Activated CD4-positive, alpha-beta T cell treated with anti-CD3 and anti-CD28 coated beads, Interleukin-2, Interleukin-6, amounts not matched to agents 100 ng/mL and 50 ng/mL, durations not matched to agents 16 hours and 8 hours (primary cell): ENCODE data around the gene FAM210B.
A peak's percentile ranks its signal among the peaks of the same experiment; 100 is the strongest.
"Not testable (repeated sequence)": the region's sequence is repeated elsewhere in the genome, so short reads cannot be mapped to it uniquely, and the experiment has no call there.

ENCODE experiments used
- DNase-seq: peaks from one replicate; pipeline ENCODE4 v3.0.0-alpha.2; 2020

The FAM210B gene

DNA sequence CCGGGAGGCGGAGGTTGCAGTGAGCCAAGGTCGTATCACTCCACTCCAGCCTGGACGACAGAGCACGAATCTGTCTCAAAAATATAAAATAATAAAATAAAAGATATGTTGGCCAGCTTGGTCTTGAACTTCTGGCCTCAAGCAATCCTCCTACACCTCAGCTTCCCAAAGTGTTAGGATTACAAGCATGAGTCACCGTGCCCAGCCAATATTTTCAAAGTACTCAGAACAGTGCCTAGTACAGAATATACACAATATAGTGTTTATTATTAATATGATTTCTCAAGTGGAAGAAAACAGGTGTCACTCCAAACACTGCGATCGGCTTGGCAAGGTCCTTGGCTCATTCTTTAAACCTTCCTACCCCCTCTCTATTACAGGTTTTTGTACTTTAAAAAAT, 3.1 kb downstream of the FAM210B start:
- DNase-seq = no peak

DNA sequence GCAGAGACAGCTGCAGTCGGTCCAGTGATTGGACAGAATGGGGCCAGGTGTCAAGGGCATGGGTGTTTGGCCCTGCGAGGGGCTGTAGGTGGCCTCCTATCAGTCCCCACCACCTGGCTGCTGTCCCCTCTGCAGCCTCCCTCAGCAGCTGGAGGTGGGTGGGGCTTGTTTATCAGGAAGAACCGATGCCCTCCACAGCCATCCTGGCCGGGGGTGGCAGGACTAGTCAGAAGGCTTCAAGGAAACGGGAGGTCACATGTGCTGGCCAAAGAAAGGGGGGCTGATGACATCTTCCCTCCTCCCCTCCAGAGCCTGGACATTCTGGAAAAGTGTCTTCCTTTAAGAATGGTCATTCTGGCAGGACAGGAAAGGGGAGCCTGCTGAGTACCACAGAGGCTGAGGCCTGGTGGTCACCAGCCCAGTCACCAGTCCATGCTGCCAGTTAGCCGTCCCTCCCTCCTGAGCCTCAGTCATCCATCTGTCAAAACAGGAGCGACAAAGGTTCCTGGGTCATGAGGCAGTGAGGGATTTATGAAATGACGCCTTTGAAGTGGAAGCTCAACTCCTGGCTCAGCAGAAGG, 4.1 kb downstream of the FAM210B start:
- no peak for DNase-seq

GRCh38 chr20:56363491-56363890, 4.7 kb downstream of the FAM210B start:
- no peak for DNase-seq

DNA sequence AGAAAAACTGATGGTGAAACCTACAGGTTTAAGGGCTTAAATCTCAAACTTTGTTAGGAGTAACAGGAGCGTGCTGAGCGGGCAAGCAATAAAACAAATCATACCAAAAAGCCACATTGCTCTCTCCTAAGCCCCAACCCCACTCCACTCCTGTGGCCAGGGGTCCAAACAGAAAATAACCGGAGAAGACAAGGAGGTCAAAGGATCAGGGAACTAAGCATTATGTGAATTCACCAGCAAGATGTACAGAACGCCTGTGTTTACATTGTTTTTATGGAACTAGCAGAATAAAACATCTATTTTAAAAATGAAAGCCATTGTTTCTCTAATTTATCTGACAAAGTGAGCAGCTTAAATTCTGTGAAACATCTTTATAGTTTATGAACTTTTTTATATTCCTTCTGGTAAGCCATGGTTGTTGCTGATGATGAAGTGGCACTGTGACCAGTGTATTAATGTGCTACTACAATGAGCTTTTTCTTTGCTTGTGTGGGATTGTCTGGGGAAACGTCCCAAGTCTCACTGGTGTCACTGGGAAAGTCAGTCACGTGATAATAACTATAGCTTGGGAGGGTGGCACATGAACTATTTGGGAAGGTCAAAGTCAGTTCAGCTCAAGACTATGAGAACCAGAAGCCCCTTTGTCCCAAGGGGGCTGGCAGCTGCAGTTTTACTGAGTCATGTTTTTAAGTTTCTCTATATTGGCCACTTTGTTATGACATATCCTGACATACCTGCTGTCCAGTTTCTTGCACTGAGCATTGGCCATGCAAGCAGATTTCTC, 9.8 kb downstream of the FAM210B start:
- DNase-seq = no peak

GRCh38 chr20:56369179-56369578, 10.4 kb downstream of the FAM210B start:
- no peak for DNase-seq

- no peak for DNase-seq
Measured at GRCh38 chr20:56371977-56372376, 13.2 kb downstream of the FAM210B start.

DNA sequence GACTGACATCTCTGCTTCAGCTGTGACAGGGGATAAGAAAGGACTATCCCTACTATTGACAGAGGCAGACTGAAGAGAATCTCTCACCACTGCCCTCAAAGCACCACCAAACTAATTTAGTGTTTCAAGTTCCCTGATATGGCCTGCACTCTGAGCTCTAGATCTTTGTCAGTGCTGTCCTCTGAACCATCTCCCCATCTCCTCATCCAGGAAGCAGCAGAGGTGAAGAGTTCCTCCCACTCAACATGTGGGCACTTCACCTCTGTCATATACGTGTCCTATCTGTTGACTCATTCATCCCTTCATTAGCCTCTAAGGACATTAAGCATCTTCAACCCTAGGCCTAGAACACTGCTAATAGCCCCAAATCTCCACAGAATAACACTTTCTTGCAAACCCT, 14.1 kb downstream of the FAM210B start:
- DNase-seq = peak; percentile 34

DNA sequence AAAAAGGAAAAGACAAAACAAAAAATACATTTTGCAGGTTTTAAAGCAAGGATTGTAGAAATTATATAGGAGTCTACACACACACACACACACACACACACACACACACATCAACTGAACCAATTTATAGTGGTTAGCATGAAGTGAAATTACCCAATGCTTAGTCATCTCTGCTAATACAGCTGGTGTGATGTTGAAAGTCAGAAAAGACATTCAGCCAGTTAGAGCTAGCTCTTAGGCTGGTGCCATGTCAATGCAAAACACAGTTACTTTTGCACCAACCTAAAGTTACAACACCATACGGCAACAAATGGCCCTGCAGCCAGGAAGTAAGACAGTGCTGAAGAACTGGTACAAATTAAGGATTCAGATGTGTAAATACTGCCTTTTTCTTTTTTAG, 15.2 kb downstream of the FAM210B start:
- DNase-seq = peak; percentile 78

- DNase-seq = no peak
Measured at GRCh38 chr20:56376331-56376730, 17.6 kb downstream of the FAM210B start.

DNA sequence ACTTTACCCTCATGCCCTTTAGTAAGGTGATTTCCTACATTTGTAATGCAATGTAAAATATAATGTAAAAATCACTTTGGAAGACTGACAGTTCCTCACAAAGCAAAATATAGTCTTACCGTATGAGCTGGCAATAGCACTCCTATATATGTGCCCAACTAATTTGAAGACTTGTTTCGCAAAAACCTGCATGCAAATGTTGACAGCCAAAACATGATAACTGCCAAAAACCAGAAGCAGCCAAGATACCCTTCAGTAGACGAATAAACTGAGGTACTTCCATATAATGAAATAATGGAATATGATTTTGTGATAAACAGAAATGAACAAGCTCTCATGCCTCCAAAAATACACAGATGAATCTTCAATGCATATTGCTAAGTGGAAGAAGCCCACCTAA, 19.6 kb downstream of the FAM210B start:
- DNase-seq = no peak

DNA sequence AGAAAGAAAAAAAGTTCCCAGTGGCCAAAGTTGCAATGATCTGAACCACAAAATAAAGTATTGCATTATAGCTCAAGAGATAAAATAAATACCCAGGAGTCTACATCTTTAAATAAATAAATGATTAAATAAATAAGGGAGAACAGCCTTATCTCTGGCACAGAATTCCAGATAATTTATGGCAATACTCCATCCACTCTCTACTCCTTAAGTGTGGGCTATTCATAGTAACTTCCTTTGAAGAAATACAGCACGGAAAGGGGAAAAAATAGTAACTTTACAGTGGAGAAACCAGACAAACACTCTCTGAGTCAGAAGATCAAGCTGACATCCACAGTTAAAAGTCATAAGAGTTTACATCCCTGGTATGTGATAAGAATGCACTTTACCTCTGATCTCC, 21.6 kb downstream of the FAM210B start:
- no peak for DNase-seq

- no peak for DNase-seq
Measured at GRCh38 chr20:56381501-56381900, 22.7 kb downstream of the FAM210B start.

DNA sequence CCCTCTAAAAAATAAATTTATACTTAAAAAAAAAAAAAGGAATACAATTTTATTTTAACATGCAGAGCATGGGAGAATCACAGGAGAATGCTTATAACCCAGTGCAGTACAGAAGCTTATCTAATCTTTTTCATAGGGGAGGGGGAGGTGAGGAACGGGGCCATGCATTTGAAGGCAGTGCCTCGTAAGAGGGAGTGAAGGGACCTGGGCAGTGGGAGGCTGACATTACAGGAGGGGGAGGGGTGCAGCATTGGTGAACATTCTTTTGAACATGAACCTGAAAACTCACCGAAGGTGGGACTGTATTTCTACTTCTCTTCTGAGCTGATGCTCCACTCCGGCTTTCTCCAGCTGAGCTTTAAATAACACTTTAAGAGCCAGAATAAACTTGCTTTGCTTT, 23.9 kb downstream of the FAM210B start:
- DNase-seq = no peak

- DNase-seq = no peak
Measured at GRCh38 chr20:56383334-56383733, 24.6 kb downstream of the FAM210B start.

DNA sequence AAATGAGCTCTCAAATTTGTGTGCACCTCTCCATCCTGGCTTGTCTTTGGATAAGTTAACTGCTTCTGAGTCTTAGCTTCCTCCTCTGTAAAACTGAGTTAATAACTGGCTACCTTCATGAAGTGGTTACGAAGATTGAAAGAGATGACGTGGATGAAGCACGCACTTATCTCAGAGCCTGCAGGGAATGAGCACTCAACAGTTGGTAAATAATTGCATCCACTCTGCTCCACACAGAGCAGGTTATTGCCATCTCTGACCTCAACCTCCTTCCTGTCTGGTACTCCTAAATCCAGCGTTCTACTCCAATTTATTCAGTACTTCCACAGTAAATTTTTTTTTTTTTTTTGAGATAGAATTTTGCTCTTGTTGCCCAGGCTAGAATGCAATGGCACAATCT, 26.4 kb downstream of the FAM210B start:
- DNase-seq = no peak

GRCh38 chr20:56386219-56386618, 27.4 kb downstream of the FAM210B start:
- DNase-seq = no peak

- no peak for DNase-seq
Measured at GRCh38 chr20:56388882-56389281, 30.1 kb downstream of the FAM210B start.

DNA sequence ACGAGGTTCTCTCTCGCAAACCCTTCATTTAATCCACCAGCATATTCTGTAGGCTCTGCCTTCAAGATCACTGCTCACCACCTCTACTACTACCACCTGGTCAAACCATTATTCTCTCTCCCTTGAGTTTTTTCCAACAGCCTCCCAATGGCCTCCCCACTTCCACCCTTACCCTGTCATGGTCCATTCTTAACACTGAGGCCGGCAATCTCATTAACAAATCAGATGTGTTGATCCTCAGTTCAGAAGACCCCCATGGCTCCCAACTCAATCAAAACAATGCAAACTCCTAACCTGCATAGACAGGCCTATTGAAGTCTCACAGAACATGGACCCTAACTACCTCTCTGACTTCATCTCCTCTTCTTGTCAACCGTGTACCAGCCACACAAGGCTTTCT, 31.0 kb downstream of the FAM210B start:
- no peak for DNase-seq

DNA sequence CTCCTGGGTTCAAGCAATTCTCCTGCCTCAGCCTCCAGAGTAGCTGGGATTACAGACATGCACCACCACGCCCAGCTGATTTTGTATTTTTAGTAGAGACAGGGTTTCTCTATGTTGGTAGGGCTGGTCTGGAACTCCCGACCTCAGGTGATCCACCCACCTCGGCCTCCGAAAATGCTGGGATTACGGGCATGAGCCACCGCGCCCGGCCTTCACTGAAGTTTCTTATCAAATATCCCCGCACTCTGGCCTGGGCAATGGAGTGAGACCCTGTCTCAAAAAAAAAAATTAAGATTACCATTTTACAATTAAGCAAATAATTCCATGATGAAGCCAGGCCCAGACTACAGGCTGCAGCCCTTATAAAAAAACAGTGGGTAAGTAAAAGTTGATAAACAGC, 31.6 kb downstream of the FAM210B start:
- not testable (repeated sequence) for DNase-seq

- peak; percentile 16 for DNase-seq
Measured at GRCh38 chr20:56391037-56391436, 32.3 kb downstream of the FAM210B start.

- no peak for DNase-seq
Measured at GRCh38 chr20:56391596-56392131, 32.9 kb downstream of the FAM210B start.

GRCh38 chr20:56392132-56392880, 33.5 kb downstream of the FAM210B start, which contains the start of the genes AURKA and CSTF1:
Gene AURKA (minus strand): TSS chr20:56392215. CDS start chr20:56388197, 4,018 bp downstream.
Gene CSTF1 (plus strand): TSS chr20:56392645. CDS start chr20:56395553, 2,908 bp downstream.
- DNase-seq = peak; percentile 100

DNA sequence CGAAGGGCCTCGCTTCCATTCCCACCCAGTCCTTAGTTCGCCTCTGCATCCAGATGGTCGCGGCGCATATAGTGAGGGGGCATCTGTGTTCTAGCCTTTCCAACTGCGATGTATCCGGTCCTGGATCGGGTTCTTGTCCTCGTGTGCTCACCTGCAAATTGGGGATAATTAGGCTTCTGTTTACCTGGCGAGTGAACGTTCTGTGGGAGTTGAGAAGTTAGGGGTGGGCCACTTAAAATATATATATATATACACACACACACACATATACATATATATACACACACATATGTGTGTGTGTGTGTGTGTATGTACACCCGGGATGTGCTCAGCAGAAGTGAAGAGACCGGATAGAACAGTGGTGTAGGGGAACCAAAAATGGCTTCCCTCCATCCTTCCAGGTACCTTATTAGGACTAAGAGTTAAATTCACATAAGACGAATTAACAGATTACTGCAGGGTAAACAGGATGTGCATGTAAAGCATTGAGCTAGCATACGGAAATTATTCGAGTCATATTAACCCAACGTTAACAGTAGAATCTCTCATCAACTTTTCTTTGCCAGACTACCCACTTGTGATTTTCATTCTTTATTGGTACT, 34.2 kb downstream of the FAM210B start:
- DNase-seq = peak; percentile 41
